GM12878 (cell line): ENCODE data around the gene LMAN1L. TPM values are rescaled to one million over a fixed set of nuclear protein-coding genes. Genes with fewer than 3 reads are reported as not detected.

ENCODE experiments used
- BACH1 ChIP-seq: fragments of 450-650 bp; IDR thresholded peaks from 2 replicates; pipeline ENCODE4 v1.6.1; 2017; ENCODE audit warnings: mild to moderate bottlenecking, borderline replicate concordance
- BCL3 ChIP-seq: IDR thresholded peaks from 2 replicates; pipeline ENCODE4 v1.6.1; 2011; ENCODE audit warnings: borderline replicate concordance, low read depth, mild to moderate bottlenecking, moderate library complexity, low read length; ENCODE audit not compliant: insufficient read depth, poor library complexity, severe bottlenecking
- CBFB ChIP-seq: IDR thresholded peaks from 2 replicates; pipeline ENCODE4 v1.6.1; 2016; ENCODE audit warnings: antibody characterized with exemption, low read depth
- CHD2 ChIP-seq: IDR thresholded peaks from 2 replicates; pipeline ENCODE4 v1.6.1; 2011; ENCODE audit warnings: low read depth, low read length, improper control_type of control experiment, borderline replicate concordance
- DPF2 ChIP-seq: fragments of 450-650 bp; IDR thresholded peaks from 2 replicates; pipeline ENCODE4 v1.6.1; 2017; ENCODE audit warnings: mild to moderate bottlenecking
- FOXM1 ChIP-seq: IDR thresholded peaks from 2 replicates; pipeline ENCODE4 v1.6.1; 2012; ENCODE audit warnings: low read depth, mild to moderate bottlenecking, inconsistent platforms, low read length, moderate library complexity
- GATAD2B ChIP-seq: fragments of 450-650 bp; conservative IDR thresholded peaks from 2 replicates; pipeline ENCODE4 v1.6.1; 2017; ENCODE audit warnings: low read depth, mild to moderate bottlenecking, moderate library complexity
- IKZF2 ChIP-seq, 2 experiments: fragments of 450-650 bp; IDR thresholded peaks; 2 replicates each; pipeline ENCODE4 v1.6.1; 2017; ENCODE audit warnings: mild to moderate bottlenecking in 2 of 2, moderate library complexity in 2 of 2
- IRF3 ChIP-seq: fragments of 450-650 bp; IDR thresholded peaks from 2 replicates; pipeline ENCODE4 v1.6.1; 2014; ENCODE audit warnings: mild to moderate bottlenecking
- IRF4 ChIP-seq: IDR thresholded peaks from 2 replicates; pipeline ENCODE4 v1.6.1; 2011; ENCODE audit warnings: low read depth, low read length
- MAX ChIP-seq: IDR thresholded peaks from 2 replicates; pipeline ENCODE4 v1.6.1; 2012; ENCODE audit warnings: low read depth, low read length, improper control_type of control experiment
- RAD21 ChIP-seq: IDR thresholded peaks from 2 replicates; pipeline ENCODE4 v1.6.1; 2011; ENCODE audit warnings: mild to moderate bottlenecking, low read depth, low read length, moderate library complexity; ENCODE audit not compliant: insufficient read depth
- RELA ChIP-seq: fragments of 450-650 bp; IDR thresholded peaks from 2 replicates; pipeline ENCODE4 v1.8.0; 2014; ENCODE audit warnings: borderline replicate concordance; ENCODE audit not compliant: partially characterized antibody
- SRF ChIP-seq, 2 experiments: IDR thresholded peaks; 2 replicates each; pipeline ENCODE4 v1.6.1; 2011; ENCODE audit warnings: low read depth in 2 of 2, low read length in 2 of 2, mild to moderate bottlenecking in 1 of 2, moderate library complexity in 1 of 2
- TARDBP ChIP-seq: IDR thresholded peaks from 2 replicates; pipeline ENCODE4 v1.6.1; 2016; ENCODE audit warnings: borderline replicate concordance
- TCF3 ChIP-seq: IDR thresholded peaks from 2 replicates; pipeline ENCODE4 v1.6.1; 2012; ENCODE audit warnings: low read depth, mild to moderate bottlenecking, low read length, borderline replicate concordance; ENCODE audit not compliant: insufficient read depth
- YY1 ChIP-seq: IDR thresholded peaks from 2 replicates; pipeline ENCODE4 v1.6.1; 2011; ENCODE audit warnings: low read depth, mild to moderate bottlenecking, low read length
- ZBED1 ChIP-seq: IDR thresholded peaks from 2 replicates; pipeline ENCODE4 v1.6.1; 2016; ENCODE audit warnings: borderline replicate concordance
- polyA plus RNA-seq, 11 experiments: library from polyadenylated mRNA; depleted of rRNA in 4 of 11; unstranded in 6 of 11; stranded (reverse) in 5 of 11; fragments of >200 nt; fragmentation: Nextera tagmentation in 4 of 11; fragmentation: Illumina TruSeq in 1 of 11; extraction: Ambion mirVana in 4 of 11; extraction: Trizol in 1 of 11; gene quantifications; 1 replicate in 1 of 11; 2 replicates in 10 of 11; pipeline versions ENCODE4 v1.2.1 to v1.2.3, GENCODE V29; 2011 to 2016; ENCODE audit warnings: inconsistent platforms in 2 of 11, missing spikeins in 2 of 11, low read depth in 1 of 11
- total RNA-seq, 4 experiments: library from RNA; depleted of rRNA in 3 of 4; stranded (reverse); fragments of >200 nt in 3 of 4; fragmentation: Illumina TruSeq in 1 of 4; extraction: Trizol in 1 of 4; gene quantifications; 2 replicates each; pipeline versions ENCODE4 v1.2.1 to v1.2.3, GENCODE V29; 2013 to 2021
- TF ChIP-seq, protein P1 (sequence below): fragments of 450-650 bp; IDR thresholded peaks from 2 replicates; pipeline ENCODE4 v1.6.1; 2017; ENCODE audit warnings: mild to moderate bottlenecking, moderate library complexity
- TF ChIP-seq, protein P2 (sequence below): fragments of 150-350 bp; IDR thresholded peaks from 2 replicates; pipeline ENCODE4 v1.6.1; 2016; ENCODE audit warnings: low read depth, low read length

The LMAN1L gene
- total and polyA plus RNA-seq, 10 of the 15 experiments (the other 5 are each of a cell fraction or from before 2014, with no cell fraction given) = not detected

DNA sequence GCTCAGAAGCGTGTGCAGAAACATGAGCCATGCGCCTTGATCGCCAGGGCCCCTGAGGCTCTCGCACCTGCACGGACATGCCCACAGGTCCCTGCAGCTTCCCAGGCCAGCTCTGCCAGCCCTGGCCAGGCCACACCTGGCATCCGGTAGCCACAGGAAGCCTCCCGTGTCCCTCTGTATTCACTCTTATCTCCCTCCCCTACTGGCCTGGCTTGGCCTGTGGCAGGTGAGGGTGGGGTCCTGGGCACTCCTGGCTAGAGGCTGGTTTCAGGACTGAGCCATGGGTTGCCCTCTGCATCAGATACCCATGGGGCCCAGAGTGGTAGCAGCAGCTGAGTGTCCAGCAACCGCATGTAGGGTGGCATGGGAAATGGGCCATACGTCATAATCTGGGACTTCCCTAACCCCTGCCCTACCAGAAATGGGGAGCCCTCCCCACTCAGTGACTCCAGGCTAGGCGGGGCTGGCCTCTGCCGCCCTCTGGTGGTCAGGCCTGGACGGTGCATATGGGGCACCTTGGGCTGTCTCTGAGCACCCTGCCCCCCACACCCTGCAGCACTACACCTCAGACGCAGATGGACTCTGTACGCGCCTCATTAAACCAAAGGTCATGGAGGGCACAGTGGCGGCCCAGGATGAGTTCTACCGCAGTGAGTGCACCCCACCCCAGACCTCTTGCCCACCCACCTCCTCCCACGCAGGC is 12.6 kb upstream of the LMAN1L start (continued):
- TF ChIP-seq IRF3 (0 out of 2 replicates have a peak, but pooled peaks have one; percentile 32), BACH1 (peak; percentile 77), IKZF2 (IDR thresholded peaks at IDR 0.05) (peak; percentile 60 to 64; a peak in 2 of 4 replicates), ZBED1 (peak; percentile 49; the same call in 1 of the 2 replicates), DPF2 (peak; percentile 85), MAX (0 out of 2 replicates have a peak, but pooled peaks have one; percentile 23), RELA (peak; percentile 94), RAD21 (peak; percentile 93), TARDBP (no peak), FOXM1 (peak; percentile 68; the same call in 1 of the 2 replicates), IRF4 (peak; percentile 78), YY1 (peak; percentile 82), CBFB (peak; percentile 76), GATAD2B (peak; percentile 78), SRF (IDR thresholded peaks at IDR 0.05; ENCODE audit: low read depth in 2 of 2, low read length in 2 of 2) (0 out of 4 replicates have a peak, but pooled peaks of 1 of the 2 experiments have one; percentile 35), BCL3 (no peak), CHD2 (peak; percentile 92), TCF3 (0 out of 2 replicates have a peak, but pooled peaks have one; percentile 56)
- TF ChIP-seq, protein P1, sequence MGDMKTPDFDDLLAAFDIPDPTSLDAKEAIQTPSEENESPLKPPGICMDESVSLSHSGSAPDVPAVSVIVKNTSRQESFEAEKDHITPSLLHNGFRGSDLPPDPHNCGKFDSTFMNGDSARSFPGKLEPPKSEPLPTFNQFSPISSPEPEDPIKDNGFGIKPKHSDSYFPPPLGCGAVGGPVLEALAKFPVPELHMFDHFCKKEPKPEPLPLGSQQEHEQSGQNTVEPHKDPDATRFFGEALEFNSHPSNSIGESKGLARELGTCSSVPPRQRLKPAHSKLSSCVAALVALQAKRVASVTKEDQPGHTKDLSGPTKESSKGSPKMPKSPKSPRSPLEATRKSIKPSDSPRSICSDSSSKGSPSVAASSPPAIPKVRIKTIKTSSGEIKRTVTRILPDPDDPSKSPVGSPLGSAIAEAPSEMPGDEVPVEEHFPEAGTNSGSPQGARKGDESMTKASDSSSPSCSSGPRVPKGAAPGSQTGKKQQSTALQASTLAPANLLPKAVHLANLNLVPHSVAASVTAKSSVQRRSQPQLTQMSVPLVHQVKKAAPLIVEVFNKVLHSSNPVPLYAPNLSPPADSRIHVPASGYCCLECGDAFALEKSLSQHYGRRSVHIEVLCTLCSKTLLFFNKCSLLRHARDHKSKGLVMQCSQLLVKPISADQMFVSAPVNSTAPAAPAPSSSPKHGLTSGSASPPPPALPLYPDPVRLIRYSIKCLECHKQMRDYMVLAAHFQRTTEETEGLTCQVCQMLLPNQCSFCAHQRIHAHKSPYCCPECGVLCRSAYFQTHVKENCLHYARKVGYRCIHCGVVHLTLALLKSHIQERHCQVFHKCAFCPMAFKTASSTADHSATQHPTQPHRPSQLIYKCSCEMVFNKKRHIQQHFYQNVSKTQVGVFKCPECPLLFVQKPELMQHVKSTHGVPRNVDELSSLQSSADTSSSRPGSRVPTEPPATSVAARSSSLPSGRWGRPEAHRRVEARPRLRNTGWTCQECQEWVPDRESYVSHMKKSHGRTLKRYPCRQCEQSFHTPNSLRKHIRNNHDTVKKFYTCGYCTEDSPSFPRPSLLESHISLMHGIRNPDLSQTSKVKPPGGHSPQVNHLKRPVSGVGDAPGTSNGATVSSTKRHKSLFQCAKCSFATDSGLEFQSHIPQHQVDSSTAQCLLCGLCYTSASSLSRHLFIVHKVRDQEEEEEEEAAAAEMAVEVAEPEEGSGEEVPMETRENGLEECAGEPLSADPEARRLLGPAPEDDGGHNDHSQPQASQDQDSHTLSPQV = peak; percentile 76
- TF ChIP-seq, protein P2, sequence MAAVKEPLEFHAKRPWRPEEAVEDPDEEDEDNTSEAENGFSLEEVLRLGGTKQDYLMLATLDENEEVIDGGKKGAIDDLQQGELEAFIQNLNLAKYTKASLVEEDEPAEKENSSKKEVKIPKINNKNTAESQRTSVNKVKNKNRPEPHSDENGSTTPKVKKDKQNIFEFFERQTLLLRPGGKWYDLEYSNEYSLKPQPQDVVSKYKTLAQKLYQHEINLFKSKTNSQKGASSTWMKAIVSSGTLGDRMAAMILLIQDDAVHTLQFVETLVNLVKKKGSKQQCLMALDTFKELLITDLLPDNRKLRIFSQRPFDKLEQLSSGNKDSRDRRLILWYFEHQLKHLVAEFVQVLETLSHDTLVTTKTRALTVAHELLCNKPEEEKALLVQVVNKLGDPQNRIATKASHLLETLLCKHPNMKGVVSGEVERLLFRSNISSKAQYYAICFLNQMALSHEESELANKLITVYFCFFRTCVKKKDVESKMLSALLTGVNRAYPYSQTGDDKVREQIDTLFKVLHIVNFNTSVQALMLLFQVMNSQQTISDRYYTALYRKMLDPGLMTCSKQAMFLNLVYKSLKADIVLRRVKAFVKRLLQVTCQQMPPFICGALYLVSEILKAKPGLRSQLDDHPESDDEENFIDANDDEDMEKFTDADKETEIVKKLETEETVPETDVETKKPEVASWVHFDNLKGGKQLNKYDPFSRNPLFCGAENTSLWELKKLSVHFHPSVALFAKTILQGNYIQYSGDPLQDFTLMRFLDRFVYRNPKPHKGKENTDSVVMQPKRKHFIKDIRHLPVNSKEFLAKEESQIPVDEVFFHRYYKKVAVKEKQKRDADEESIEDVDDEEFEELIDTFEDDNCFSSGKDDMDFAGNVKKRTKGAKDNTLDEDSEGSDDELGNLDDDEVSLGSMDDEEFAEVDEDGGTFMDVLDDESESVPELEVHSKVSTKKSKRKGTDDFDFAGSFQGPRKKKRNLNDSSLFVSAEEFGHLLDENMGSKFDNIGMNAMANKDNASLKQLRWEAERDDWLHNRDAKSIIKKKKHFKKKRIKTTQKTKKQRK = no peak
